Activated CD4-positive, alpha-beta T cell treated with anti-CD3 and anti-CD28 coated beads for 24 hours (primary cell): ENCODE results near the gene ASXL3.

ENCODE experiments used
- DNase-seq, 2 donors: peaks; one replicate each; pipeline ENCODE4 v3.0.0-alpha.2; 2020; ENCODE audit warnings: low read depth in 2 of 2

The ASXL3 gene

DNA sequence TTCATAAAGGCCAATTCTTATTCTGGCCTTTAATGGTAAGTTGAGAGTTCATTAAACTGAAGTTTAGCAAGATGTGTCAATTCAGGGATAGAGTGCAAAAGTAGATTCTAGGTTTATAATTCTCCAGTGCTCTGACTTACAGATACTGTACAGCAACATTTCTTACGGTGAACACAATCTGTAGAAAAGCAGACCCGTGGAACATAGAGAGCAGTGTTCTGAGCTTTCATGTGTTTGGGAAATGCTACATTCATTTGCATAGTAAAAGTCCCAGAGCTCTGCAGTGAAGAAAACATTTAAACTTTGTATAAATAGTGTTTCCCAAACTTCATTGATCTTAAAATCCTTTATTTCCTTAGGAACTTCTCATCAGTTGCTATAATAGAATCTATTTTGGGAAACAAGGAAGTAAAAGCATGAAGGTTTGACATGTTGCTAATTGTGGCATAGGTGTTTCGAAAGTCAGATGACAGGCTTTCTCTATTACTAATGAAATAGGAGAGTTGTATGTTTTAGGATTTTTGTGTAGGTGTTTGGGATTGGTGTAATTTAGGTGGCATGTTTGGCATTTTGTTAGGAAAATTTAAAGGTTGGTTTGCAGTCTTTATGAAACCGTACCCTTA, 138.2 kb downstream of the ASXL3 start:
- no peak for DNase-seq

DNA sequence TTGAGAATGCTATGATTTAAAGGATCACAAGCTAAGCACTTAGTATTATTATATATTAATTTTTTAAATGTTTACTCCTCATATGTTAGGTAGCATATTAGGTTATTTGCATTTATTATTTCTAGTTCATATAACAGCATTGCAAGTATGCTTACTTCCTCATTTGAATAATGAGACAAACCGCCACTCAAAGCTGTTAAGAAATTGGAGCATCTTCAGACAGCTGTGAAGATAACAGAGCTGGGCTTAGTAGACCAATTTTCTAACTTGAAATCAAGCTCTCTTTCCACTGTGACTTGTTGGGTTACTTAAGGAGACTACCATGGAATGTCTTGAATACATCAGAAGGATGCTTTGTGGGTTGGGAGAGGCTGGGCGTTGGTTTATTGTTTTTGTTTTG, 139.3 kb downstream of the ASXL3 start:
- DNase-seq = no peak

DNA sequence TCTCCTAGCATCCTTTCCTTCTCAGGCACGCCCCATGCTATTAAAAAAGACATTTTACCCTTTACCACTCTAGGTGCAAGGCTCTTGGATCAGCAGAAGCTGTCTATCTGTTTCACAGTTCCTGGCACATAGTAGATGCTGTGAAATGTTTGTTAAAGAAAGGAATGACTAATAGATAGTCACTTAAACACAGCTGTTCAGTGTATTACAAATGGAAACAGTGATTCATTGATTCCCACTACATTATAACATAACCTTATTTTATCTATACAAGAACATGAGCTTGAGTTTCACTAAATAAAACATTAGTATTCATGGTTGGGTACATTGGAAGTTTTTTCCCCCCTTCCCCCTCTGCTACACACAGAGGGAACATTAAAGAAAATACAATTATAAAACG, 142.1 kb downstream of the ASXL3 start:
- no peak for DNase-seq

DNA sequence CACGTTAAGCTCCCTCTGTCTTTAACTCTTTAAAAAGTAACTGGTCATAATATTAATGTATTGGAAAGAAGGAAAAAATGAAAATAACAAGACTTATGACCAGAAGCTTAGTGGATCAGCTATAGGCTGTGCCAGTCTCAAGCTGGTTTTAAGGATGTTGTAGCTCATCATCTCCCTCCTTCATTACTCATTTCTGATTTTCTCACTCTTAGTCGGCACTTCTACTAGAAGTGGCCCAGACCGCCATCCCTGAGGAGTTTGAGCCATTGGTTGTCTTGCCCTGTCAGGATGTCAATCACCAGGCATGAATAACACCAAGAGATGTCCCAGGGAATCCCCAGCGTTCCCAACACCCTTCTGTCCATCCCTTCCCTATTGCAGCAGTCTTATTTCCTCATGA, 151.5 kb downstream of the ASXL3 start:
- DNase-seq = no peak

DNA sequence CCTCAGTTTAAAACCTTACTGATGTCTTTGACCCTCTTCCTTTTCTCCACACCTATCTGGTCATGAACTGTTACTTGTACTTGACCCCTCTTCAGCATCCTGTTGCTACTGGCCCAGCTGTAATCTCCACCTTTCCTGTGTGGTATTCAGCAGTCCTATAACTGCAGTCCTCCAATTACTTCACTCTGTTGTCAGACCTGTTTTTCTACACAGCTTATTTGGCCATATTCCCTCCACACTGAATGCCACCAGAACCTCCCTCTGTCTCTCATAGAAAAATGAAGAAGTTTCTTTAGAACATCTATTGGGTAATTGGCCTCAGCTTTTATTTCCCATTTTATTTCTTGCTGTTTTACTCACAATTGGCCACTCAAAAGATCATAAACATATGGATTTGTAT, 155.4 kb downstream of the ASXL3 start:
- DNase-seq = no peak

DNA sequence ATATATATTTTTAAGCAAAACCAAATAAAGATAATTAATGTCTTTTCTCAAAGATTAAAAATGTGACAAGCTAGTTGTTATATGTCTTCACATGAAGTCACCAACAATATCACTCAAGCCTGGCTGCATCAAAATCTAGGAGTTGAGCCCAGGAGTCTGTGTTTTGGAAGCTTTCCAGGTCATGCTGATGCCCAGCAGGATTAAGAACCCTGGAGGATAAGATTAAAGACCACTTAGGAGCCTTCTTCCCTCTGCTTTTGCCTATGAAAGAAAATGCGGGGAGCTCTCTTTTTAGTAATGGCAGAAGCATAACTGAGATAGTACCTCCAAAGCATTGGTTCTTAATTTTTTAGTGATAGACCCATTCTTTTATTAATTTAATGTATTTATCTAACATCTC, 157.4 kb downstream of the ASXL3 start:
- no peak for DNase-seq

DNA sequence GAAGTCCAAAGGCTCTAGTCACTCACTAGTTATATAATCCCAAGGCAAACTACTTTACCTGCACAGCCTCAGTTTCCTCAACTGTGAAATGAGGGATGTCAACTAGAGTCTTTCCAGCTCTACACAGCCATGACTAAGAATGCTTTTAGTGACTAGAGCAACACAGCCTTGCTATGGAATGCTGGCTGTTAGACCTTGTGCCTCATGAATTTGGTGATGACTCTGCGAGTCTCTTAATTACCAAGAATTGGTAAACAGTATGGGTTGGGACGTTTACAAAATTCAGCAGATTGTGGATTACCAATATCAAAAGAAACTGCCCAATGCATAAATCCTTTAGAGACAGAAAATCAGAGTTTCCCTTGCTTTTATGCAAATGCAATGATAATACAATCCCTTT, 163.7 kb downstream of the ASXL3 start:
- no peak for DNase-seq

DNA sequence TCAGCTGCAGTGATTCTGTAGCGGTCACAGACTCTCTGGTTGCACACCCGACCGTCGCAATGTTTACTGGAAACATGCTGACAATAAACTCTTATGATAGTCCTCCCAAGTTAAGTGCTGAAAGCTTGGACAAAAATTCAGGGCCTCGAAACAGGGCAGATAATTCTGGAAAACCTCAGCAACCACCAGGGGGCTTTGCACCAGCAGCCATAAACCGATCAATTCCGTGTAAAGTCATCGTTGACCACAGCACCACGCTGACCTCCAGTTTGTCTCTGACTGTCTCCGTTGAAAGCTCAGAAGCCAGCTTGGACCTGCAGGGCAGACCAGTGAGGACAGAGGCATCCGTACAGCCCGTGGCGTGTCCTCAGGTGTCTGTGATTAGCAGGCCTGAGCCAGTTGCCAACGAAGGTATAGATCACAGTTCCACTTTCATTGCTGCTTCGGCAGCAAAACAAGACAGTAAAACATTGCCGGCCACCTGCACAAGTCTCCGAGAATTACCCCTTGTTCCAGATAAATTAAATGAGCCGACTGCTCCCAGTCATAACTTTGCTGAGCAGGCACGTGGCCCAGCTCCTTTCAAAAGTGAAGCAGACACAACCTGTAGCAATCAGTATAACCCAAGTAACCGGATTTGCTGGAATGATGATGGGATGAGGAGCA, 166.1 kb downstream of the ASXL3 start:
- DNase-seq = no peak

DNA sequence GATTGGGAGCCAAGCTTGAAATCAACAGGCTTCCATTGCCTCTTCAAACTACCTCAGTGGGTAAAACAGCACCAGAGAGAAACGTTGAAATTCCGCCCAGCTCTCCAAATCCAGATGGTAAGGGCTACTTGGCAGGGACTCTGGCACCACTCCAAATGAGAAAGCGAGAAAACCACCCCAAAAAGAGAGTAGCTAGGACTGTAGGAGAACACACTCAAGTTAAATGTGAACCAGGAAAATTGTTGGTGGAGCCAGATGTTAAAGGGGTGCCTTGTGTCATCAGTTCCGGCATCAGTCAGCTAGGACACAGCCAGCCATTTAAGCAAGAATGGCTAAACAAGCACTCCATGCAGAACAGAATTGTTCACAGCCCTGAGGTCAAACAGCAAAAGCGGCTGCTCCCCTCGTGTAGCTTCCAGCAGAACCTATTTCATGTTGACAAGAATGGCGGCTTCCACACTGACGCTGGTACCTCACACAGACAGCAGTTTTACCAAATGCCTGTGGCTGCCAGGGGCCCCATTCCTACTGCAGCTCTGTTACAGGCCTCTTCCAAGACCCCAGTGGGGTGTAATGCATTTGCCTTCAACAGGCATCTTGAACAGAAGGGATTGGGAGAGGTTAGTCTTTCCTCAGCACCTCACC, 167.3 kb downstream of the ASXL3 start:
- no peak for DNase-seq

DNA sequence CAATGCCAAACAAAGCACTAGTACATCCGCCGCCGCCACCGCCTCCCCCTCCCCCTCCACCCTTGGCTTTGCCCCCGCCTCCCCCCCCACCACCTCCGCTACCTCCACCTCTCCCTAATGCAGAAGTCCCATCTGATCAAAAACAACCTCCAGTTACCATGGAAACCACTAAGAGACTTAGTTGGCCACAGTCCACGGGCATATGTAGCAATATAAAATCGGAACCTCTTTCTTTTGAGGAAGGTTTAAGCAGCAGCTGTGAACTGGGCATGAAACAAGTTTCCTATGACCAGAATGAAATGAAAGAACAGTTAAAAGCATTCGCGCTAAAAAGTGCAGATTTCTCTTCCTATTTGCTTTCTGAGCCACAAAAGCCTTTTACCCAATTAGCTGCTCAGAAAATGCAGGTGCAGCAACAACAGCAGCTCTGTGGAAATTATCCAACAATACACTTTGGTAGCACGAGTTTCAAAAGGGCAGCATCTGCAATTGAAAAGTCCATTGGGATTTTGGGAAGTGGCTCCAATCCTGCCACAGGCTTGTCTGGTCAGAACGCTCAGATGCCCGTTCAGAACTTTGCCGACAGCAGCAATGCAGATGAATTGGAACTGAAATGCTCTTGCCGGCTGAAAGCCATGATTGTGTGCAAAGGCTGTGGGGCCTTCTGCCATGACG, 168.0 kb downstream of the ASXL3 start:
- no peak for DNase-seq

DNA sequence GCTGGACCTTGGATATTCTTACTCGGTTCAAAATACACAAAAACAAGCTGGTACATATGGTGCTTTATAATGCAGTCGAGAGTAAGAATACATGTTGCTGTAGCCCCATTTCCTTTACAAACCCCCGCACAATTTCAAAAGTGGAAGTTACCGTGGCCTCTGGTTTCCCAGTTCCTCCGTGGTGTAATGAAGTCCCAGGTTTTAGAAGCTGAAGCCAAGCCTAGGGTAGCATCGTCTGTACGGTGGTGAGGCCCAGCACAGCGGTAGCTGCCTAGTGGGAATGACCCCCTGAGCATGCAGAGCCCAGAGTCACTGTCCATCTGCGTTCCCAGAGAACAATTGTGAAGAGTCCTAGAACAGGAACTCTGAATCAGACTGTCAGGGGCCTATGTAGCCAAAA, 171.8 kb downstream of the ASXL3 start:
- no peak for DNase-seq

DNA sequence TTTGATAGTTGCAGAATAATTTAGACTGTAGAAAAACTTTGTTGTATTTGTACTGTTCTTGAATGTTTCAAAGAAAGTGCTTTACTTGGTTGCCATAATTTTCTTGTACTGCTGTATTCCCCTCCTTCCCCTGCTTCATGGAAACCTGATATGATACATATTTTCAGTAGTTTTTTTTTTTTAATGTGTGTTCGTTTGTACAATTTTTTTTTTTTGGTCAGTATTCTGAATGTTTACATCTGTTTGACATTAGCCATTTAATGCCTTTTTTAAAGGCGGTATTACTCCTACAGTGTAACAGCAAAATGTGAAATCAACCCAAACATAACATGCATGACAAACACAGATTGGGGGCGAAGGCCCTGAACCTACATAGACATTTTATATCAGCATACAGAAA, 172.3 kb downstream of the ASXL3 start:
- no peak for DNase-seq

DNA sequence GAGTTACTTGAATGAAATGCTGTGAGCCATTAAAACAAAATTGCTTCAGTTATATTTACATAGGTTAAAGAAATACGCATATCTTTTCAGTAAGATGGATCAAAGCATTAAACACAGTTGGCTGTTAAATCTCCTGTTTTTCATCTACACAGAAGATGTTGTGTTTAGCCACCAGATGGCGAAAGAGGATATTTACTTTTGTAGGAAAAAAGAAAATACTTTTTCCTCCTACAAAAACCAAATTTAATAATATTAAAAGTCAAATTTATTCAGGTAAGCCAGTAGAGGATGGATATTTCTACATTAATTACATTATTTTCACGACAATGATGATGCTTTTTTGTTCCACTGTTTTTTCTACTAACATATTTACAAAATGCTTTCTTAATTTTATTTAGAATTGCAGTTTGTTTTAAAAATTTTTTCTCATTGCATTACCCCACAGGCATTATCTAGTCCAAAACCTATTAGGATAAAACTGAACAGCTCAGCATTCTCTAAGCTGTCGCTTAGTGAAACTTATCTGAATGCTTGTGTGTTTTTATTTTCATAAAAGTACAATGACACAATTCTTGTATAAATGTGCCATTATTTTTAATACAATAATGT, 173.7 kb downstream of the ASXL3 start:
- no peak for DNase-seq

DNA sequence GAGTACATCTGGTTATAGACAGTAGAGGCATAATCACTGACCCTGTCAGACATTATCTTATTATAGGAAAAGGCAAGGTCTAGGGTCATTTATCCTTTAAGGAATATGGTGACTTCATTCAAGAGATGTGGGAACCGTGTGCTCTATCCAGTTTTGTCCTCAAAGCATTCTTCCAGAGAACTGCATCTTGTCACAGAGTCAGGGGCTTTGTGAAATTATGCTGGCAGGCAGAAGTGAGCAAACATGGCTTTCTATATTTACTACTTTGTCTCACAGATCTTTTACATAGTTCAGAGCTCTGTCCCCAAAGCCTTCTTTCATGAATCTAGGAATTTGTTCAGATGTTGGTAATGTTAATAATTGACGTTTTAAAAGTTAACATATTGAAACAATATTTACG, 177.4 kb downstream of the ASXL3 start:
- no peak for DNase-seq

DNA sequence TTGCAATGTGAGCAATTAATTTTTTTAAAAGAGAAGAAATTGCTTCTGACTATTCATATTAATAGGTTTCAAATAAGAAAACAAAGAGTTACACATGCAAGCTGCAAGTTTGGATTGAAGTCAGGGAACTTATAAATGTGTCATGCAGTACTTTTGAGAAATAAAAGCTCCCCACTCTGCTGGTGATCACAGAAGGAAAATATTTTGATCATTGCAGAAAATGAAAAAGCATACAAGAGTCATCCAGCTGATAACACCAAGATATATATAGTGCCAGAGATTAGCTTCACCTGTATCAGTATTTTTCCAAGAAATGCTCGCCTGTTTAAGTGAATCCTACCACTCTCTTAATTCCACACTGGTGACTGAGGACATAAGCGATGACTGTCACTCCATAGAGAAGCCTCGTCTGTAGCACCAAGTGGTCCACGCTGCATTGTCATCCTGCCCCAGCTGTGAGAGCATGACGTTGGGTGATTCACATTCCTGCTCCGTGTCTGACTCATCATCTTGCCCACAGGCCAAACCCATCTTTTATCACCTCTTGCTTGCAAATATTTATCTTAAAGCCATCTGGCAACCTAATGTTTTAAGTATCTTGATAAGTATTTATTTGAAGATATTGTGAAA, 178.0 kb downstream of the ASXL3 start:
- DNase-seq = no peak

DNA sequence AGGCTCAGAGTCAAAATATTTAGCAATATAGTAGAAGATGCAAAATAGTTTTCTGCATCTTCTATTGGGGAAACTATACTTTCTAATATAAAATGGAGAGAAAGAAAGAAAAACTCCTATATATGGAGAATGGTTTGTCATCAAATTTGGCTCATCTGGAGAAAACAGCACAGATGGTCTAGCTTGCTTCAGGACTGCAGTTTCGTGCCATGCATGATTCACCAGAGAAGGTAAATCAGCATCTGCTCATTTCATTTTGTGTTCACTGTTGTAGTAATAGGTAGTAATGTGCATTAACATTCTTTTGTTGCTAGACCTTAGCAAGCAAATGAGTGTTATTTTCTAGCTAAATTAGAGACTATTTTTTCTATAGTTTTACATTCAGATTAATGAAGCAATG, 179.0 kb downstream of the ASXL3 start:
- DNase-seq = no peak

DNA sequence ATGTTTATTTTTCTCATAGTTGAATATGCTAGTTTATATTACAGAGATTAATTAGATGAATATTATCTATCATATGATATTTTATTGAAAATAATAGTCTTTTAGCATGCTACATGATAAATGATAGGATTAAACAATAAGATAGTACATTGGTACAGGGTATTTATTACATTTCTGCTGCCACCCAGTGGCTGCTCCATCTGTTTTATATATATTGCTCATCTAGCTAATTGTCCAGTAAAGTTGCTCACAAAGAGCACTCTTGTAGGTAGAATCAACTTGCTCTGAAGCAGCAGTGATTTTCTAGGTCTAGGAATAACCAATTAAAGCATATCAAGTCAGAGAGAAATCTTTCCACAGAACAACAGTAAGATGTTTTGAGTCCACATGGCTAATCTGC, 183.3 kb downstream of the ASXL3 start:
- no peak for DNase-seq

DNA sequence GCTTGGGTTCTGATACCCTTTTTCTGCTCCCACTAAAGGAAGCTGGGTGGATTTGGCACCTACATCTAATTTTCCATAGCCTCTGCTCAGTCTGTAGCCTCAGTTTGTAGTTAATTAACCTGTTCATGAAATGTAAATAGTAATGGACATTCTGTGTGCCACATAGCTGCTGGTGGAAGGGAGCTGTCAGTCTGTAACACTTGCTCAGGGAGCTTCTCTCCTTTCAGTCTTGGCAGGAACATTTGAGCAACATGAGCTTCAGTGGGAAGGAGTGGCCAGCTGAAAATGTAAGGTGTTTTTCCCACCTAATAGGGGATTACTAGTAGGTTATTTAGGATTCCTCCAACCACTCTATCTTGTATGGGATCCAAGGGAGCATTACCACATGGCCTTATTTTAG, 203.4 kb downstream of the ASXL3 start:
- DNase-seq = no peak
